ENCODE data around the gene TCEA3.

GRCh38 chr1:23442751-23443150 is 18.2 kb upstream of the TCEA3 start:
- TF ChIP-seq CTCF (IDR thresholded peaks at IDR 0.05), result no peak
- no peak for TF ChIP-seq POLR2A (IDR thresholded peaks at IDR 0.05)

All from testis (tissue), 2 donors.